ENCODE measurements around the gene TBC1D22B.

DNA sequence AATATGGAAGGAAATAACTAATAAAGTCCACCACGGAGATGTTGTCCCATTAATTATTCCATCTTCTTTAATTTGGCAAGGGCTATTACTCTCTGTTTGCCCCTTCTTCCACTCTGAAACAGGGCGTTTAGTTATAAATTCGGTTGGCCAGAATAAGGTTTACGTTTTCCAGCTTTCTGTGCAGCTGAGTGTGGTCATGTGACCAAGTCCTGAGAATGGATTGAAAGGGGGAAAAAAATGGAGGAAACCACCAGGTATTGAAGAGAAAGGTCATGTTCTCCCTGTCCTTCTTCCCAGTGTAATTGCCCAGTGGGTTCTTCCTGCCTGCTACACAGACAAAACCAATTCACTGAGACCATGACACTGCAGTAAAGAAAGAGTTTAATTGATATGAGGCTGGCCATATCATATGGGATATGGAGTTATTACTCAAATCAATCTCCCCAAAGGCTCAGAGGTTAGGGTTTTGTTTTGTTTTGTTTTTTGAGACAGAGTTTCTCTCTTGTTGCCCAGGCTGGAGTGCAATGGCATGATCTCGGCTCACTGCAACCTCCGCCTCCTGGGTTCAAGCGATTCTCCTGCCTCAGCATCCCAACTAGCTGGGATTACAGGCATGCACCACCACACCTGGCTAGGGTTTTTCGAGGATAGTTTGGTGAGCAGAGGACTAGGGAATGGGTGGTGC lies 14.3 kb upstream of the TBC1D22B start:
- no peak for TF ChIP-seq ZBTB17 (tag by site-specific recombination; IDR thresholded peaks at IDR 0.05)
- TF ChIP-seq ZNF121 (tag by site-specific recombination; IDR thresholded peaks at IDR 0.05): no peak
- no peak for TF ChIP-seq ZNF354C (tag by site-specific recombination; IDR thresholded peaks at IDR 0.05; ENCODE audit: borderline replicate concordance, low read depth)
- TF ChIP-seq CTCF (tag by site-specific recombination; IDR thresholded peaks at IDR 0.05): no peak
- TF ChIP-seq ZNF16 (tag by site-specific recombination; IDR thresholded peaks at IDR 0.05; ENCODE audit: low read depth): no peak
- no peak for TF ChIP-seq ZNF558 (tag by site-specific recombination; IDR thresholded peaks at IDR 0.05)
- no peak for TF ChIP-seq KLF9 (tag by site-specific recombination; IDR thresholded peaks at IDR 0.05; ENCODE audit: low read depth)
- TF ChIP-seq, protein P1, sequence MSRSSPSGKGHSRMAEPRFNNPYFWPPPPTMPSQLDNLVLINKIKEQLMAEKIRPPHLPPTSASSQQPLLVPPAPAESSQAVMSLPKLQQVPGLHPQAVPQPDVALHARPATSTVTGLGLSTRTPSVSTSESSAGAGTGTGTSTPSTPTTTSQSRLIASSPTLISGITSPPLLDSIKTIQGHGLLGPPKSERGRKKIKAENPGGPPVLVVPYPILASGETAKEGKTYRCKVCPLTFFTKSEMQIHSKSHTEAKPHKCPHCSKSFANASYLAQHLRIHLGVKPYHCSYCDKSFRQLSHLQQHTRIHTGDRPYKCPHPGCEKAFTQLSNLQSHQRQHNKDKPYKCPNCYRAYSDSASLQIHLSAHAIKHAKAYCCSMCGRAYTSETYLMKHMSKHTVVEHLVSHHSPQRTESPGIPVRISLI (tag by site-specific recombination; IDR thresholded peaks at IDR 0.05): no peak
- no peak for TF ChIP-seq ZNF776 (tag by site-specific recombination; IDR thresholded peaks at IDR 0.05; ENCODE audit: borderline replicate concordance)
- TF ChIP-seq, protein P2, sequence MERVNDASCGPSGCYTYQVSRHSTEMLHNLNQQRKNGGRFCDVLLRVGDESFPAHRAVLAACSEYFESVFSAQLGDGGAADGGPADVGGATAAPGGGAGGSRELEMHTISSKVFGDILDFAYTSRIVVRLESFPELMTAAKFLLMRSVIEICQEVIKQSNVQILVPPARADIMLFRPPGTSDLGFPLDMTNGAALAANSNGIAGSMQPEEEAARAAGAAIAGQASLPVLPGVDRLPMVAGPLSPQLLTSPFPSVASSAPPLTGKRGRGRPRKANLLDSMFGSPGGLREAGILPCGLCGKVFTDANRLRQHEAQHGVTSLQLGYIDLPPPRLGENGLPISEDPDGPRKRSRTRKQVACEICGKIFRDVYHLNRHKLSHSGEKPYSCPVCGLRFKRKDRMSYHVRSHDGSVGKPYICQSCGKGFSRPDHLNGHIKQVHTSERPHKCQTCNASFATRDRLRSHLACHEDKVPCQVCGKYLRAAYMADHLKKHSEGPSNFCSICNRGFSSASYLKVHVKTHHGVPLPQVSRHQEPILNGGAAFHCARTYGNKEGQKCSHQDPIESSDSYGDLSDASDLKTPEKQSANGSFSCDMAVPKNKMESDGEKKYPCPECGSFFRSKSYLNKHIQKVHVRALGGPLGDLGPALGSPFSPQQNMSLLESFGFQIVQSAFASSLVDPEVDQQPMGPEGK (tag by site-specific recombination; IDR thresholded peaks at IDR 0.05): no peak

Measured in HEK293 (cell line).